H1 (cell line): ENCODE measurements around the gene CDC37. TPM values are rescaled to one million over a fixed set of nuclear protein-coding genes. Genes with fewer than 3 reads are reported as not detected.

ENCODE experiments used
- FOSL1 ChIP-seq: IDR thresholded peaks from 2 replicates; pipeline ENCODE4 v1.6.1; 2011; ENCODE audit warnings: mild to moderate bottlenecking, low read depth, low read length, moderate library complexity; ENCODE audit not compliant: insufficient read depth
- JUND ChIP-seq: IDR thresholded peaks from 2 replicates; pipeline ENCODE4 v1.6.1; 2011; ENCODE audit warnings: mild to moderate bottlenecking, improper control_type of control experiment, low read length
- POLR2AphosphoS5 ChIP-seq: IDR thresholded peaks from 2 replicates; pipeline ENCODE4 v1.6.1; 2011; ENCODE audit warnings: low read depth, low read length
- RAD21 ChIP-seq, 2 experiments: IDR thresholded peaks in 1 of 2; conservative IDR thresholded peaks in 1 of 2; 2 replicates each; pipeline ENCODE4 v1.6.1; 2011; ENCODE audit warnings: low read depth in 2 of 2, low read length in 2 of 2, improper control_type of control experiment in 1 of 2, inconsistent platforms in 1 of 2, mild to moderate bottlenecking in 1 of 2, moderate library complexity in 1 of 2
- RFX5 ChIP-seq: IDR thresholded peaks from 2 replicates; pipeline ENCODE4 v1.6.1; 2011; ENCODE audit warnings: low read depth, low read length, improper control_type of control experiment, borderline replicate concordance
- TEAD4 ChIP-seq: IDR thresholded peaks from 2 replicates; pipeline ENCODE4 v1.6.1; 2012; ENCODE audit warnings: low read depth, low read length, inconsistent platforms, mixed read lengths
- polyA plus RNA-seq, 7 experiments: library from polyadenylated mRNA; depleted of rRNA in 3 of 7; stranded (reverse) in 5 of 7; unstranded in 2 of 7; fragments of >200 nt in 5 of 7; fragments of 200-250 nt in 2 of 7; gene quantifications; 1 replicate in 5 of 7; 2 replicates in 1 of 7; 4 replicates in 1 of 7; pipeline versions ENCODE4 v1.2.1 to v1.2.3, GENCODE V29; 2011 to 2013; ENCODE audit warnings: missing spikeins in 2 of 7, mixed read lengths in 2 of 7
- total RNA-seq: library from RNA; stranded (reverse); fragmentation: NEBNext Ultra II Directional; extraction: Animal tissue kit (Norgen Biotek cat#: 25700); gene quantifications from 2 replicates; pipeline ENCODE4 v1.2.1, GENCODE V29; 2021
- TF ChIP-seq, protein P1 (sequence below): fragments of 300-600 bp; sonication (generic); IDR thresholded peaks from 2 replicates; pipeline ENCODE4 v1.7.1; 2012; ENCODE audit warnings: low read length, moderate library complexity, mild to moderate bottlenecking, inconsistent platforms; ENCODE audit not compliant: insufficient replicate concordance

CDC37 gene
- total and polyA plus RNA-seq, 2 of the 8 experiments (the other 6 are each of a cell fraction or from before 2014, with no cell fraction given): 162 to 181 TPM

DNA sequence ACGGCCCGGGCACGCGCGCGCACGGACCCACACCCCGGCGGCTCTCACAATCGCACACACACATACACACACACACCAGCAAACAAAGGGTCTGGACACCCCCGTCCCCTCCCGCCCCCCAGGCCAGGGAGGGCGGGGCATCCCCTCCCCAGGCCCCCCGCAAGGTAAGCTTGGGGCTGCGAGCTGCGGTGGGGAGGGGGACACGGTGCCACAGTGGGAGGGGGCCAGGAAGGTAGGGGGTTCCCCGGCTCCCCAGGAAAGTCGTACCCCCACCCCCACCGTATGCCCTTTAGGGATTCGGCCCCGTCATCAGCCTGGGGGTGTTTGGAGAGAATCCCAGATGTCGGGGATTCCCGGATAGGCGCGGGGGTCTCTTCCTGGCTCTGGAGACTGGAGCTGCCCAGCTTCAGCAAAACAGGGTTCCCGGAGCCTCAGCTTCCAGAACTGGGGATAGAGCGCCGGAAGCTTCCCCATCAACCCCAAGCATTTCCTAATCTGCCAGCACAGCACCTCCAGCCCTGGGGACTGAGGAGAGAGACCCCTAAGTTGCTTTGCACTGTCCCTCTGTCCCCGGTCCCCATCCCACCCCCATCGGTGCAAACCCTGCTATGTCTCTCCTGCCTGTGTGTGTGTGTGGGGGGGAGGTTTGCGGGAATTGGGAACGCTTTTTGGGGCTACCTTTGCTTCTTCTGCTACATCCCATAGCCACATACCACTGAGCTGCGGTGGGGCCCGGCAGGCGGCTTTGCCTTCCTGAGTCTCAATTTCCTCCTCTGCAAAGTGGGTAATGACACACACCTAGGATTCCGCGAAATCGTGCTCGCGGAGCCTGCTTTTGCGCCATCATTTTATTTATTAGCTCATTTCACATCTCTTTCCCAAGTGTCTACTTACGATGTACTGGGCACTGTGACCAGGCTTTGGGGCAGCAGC, 1.8 kb upstream of the CDC37 start (continued):
- TF ChIP-seq, protein P1, sequence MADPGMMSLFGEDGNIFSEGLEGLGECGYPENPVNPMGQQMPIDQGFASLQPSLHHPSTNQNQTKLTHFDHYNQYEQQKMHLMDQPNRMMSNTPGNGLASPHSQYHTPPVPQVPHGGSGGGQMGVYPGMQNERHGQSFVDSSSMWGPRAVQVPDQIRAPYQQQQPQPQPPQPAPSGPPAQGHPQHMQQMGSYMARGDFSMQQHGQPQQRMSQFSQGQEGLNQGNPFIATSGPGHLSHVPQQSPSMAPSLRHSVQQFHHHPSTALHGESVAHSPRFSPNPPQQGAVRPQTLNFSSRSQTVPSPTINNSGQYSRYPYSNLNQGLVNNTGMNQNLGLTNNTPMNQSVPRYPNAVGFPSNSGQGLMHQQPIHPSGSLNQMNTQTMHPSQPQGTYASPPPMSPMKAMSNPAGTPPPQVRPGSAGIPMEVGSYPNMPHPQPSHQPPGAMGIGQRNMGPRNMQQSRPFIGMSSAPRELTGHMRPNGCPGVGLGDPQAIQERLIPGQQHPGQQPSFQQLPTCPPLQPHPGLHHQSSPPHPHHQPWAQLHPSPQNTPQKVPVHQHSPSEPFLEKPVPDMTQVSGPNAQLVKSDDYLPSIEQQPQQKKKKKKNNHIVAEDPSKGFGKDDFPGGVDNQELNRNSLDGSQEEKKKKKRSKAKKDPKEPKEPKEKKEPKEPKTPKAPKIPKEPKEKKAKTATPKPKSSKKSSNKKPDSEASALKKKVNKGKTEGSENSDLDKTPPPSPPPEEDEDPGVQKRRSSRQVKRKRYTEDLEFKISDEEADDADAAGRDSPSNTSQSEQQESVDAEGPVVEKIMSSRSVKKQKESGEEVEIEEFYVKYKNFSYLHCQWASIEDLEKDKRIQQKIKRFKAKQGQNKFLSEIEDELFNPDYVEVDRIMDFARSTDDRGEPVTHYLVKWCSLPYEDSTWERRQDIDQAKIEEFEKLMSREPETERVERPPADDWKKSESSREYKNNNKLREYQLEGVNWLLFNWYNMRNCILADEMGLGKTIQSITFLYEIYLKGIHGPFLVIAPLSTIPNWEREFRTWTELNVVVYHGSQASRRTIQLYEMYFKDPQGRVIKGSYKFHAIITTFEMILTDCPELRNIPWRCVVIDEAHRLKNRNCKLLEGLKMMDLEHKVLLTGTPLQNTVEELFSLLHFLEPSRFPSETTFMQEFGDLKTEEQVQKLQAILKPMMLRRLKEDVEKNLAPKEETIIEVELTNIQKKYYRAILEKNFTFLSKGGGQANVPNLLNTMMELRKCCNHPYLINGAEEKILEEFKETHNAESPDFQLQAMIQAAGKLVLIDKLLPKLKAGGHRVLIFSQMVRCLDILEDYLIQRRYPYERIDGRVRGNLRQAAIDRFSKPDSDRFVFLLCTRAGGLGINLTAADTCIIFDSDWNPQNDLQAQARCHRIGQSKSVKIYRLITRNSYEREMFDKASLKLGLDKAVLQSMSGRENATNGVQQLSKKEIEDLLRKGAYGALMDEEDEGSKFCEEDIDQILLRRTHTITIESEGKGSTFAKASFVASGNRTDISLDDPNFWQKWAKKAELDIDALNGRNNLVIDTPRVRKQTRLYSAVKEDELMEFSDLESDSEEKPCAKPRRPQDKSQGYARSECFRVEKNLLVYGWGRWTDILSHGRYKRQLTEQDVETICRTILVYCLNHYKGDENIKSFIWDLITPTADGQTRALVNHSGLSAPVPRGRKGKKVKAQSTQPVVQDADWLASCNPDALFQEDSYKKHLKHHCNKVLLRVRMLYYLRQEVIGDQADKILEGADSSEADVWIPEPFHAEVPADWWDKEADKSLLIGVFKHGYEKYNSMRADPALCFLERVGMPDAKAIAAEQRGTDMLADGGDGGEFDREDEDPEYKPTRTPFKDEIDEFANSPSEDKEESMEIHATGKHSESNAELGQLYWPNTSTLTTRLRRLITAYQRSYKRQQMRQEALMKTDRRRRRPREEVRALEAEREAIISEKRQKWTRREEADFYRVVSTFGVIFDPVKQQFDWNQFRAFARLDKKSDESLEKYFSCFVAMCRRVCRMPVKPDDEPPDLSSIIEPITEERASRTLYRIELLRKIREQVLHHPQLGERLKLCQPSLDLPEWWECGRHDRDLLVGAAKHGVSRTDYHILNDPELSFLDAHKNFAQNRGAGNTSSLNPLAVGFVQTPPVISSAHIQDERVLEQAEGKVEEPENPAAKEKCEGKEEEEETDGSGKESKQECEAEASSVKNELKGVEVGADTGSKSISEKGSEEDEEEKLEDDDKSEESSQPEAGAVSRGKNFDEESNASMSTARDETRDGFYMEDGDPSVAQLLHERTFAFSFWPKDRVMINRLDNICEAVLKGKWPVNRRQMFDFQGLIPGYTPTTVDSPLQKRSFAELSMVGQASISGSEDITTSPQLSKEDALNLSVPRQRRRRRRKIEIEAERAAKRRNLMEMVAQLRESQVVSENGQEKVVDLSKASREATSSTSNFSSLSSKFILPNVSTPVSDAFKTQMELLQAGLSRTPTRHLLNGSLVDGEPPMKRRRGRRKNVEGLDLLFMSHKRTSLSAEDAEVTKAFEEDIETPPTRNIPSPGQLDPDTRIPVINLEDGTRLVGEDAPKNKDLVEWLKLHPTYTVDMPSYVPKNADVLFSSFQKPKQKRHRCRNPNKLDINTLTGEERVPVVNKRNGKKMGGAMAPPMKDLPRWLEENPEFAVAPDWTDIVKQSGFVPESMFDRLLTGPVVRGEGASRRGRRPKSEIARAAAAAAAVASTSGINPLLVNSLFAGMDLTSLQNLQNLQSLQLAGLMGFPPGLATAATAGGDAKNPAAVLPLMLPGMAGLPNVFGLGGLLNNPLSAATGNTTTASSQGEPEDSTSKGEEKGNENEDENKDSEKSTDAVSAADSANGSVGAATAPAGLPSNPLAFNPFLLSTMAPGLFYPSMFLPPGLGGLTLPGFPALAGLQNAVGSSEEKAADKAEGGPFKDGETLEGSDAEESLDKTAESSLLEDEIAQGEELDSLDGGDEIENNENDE: no peak
- TF ChIP-seq TEAD4 (no peak), RFX5 (no peak), RAD21 (IDR thresholded peaks at IDR 0.05 in 1 of 2, conservative IDR thresholded peaks at IDR 0.05 in 1 of 2; ENCODE audit: low read depth in 2 of 2, low read length in 2 of 2) (no peak), POLR2AphosphoS5 (no peak), JUND (no peak), FOSL1 (no peak)
